Gastroesophageal sphincter (tissue), 4 donors: ENCODE data around the gene OCA2. TPM values are rescaled to one million over a fixed set of nuclear protein-coding genes. Genes with fewer than 3 reads are reported as not detected.
"Not testable (repeated sequence)": the region's sequence is repeated elsewhere in the genome, so short reads cannot be mapped to it uniquely, and the experiment has no call there.

Experiments
- ATAC-seq: fragments of 150-250 bp; one replicate; pipeline ENCODE4 v1.9.1; 2016; ENCODE audit warnings: mild to moderate bottlenecking, moderate library complexity
- H3K27ac ChIP-seq, 4 donors: fragments of 200-600 bp; sonication (generic) in 3 of 4; 1 replicate in 3 of 4; 2 replicates in 1 of 4; pipeline ENCODE4 v1.5.1; 2016 to 2019
- H3K27me3 ChIP-seq: fragments of 200-600 bp; sonication (generic); one replicate; pipeline ENCODE4 v1.5.1; 2019
- H3K36me3 ChIP-seq, 2 donors: fragments of 200-600 bp; sonication (generic); one replicate each; pipeline ENCODE4 v1.5.1; 2019; ENCODE audit warnings: control low read depth in 1 of 2
- H3K4me1 ChIP-seq, 3 donors: fragments of 200-600 bp; sonication (generic); 1 replicate in 2 of 3; 2 replicates in 1 of 3; pipeline ENCODE4 v1.5.1; 2016 to 2019; ENCODE audit warnings: control low read depth in 2 of 3
- H3K4me3 ChIP-seq, 2 donors: fragments of 200-600 bp; sonication (generic); one replicate each; pipeline ENCODE4 v1.5.1; 2019; ENCODE audit warnings: mild to moderate bottlenecking in 1 of 2, moderate library complexity in 1 of 2
- H3K9me3 ChIP-seq, 3 donors: fragments of 200-600 bp; sonication (generic); one replicate each; pipeline ENCODE4 v1.5.1; 2017 to 2019; ENCODE audit warnings: control low read depth in 2 of 3
- EP300 ChIP-seq: sonication (generic); formaldehyde crosslinking; IDR thresholded peaks from one replicate; pipeline ENCODE4 v1.6.1; 2017; ENCODE audit warnings: antibody characterized with exemption, mild to moderate bottlenecking
- POLR2A ChIP-seq, 2 donors: fragments of 450-650 bp; IDR thresholded peaks; one replicate each; pipeline ENCODE4 v1.6.1; 2017; ENCODE audit warnings: antibody characterized with exemption in 2 of 2, mild to moderate bottlenecking in 2 of 2, moderate library complexity in 1 of 2
- POLR2AphosphoS5 ChIP-seq: sonication (generic); formaldehyde crosslinking; IDR thresholded peaks from one replicate; pipeline ENCODE4 v1.6.1; 2017; ENCODE audit warnings: antibody characterized with exemption
- WGBS, 2 donors: methylation state at CpG; one replicate each; pipeline ENCODE4 v1.1.5; 2018; ENCODE audit warnings: low coverage in 1 of 2; 5-methylcytosine and 5-hydroxymethylcytosine counted together
- total RNA-seq, 4 donors: library from RNA; depleted of rRNA; stranded (reverse); fragments of >200 nt; gene quantifications; one replicate each; pipeline ENCODE4 v1.1.0, GENCODE V29; 2016
- TF ChIP-seq, protein P1 (sequence below), 4 experiments: fragments of 200-600 bp in 2 of 4; fragments of 450-650 bp in 2 of 4; sonication (generic) in 1 of 4; IDR thresholded peaks; one replicate each; pipeline ENCODE4 v1.5.1; 2017 to 2019; ENCODE audit warnings: antibody characterized with exemption in 4 of 4, mild to moderate bottlenecking in 2 of 4, moderate library complexity in 2 of 4

OCA2 gene
- total RNA-seq, 4 donors from 2014 or later, result 0.40 to 2.0 (median 1.1) TPM; not detected in 1

DNA sequence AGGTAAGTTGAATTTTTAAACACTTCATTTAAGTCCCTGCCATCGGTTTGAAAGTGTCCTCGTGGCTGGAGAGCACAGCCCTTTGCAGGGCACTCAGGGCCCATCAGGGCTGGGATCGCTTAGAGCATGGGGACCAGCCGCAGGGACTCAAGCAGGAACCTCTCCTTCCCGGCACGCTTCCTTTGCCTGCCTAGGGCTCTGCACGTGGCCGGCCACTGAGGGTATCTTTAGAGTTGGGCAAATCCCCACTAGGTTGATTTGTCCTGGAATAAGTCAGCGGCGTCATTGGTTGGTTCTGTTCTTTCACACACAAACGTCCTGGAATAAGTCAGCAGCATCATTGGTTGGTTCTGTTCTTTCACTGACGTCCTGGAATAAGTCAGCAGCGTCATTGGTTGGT, 131.6 kb downstream of the OCA2 start:
- no peak overlapping the region for H3K27ac ChIP-seq
- no peaks in the 10 kb centered on the region for H3K9me3 ChIP-seq
- TF ChIP-seq EP300 (no peak), POLR2AphosphoS5 (no peak)
- H3K4me3 ChIP-seq, result no peak overlapping the region
- ATAC-seq, result no peak
- no peaks in the 10 kb centered on the region for H3K4me1 ChIP-seq
- 56 to 72% methylated on average over 5 to 7 of the region's 13 CpGs for WGBS, 2 donors
- H3K36me3 ChIP-seq, result no peaks in the 10 kb centered on the region
- no peaks in the 10 kb centered on the region for H3K27me3 ChIP-seq

DNA sequence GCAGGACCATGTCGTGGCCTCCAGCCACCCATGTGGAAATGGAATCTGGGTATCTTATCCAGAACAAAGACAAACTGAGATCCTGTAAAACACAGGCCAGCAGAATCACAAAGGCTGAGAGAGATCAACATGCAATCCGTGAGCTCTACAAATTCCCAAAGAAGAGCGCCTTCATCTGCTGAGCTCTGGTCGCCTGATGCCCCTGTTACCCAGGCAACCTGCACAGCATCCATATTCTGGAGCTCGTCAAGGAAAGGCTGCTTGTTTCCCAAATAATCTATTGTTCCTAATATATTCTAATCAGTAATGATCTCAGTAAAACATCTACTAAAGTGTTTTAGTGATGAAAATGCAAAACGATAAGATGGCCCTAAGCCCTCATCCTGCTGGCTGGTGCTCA, 133.6 kb downstream of the OCA2 start:
- H3K4me3 ChIP-seq, result no peak overlapping the region
- H3K27ac ChIP-seq, result no peak overlapping the region
- no peaks in the 10 kb centered on the region for H3K9me3 ChIP-seq
- H3K36me3 ChIP-seq, result no peaks in the 10 kb centered on the region
- no peak for ATAC-seq
- 79 to 84% methylated on average over 6 of the region's 6 CpGs for WGBS, 2 donors
- no peak for TF ChIP-seq POLR2AphosphoS5
- TF ChIP-seq POLR2A (IDR thresholded peaks at IDR 0.05), result no peak
- no peaks in the 10 kb centered on the region for H3K4me1 ChIP-seq
- no peaks in the 10 kb centered on the region for H3K27me3 ChIP-seq

DNA sequence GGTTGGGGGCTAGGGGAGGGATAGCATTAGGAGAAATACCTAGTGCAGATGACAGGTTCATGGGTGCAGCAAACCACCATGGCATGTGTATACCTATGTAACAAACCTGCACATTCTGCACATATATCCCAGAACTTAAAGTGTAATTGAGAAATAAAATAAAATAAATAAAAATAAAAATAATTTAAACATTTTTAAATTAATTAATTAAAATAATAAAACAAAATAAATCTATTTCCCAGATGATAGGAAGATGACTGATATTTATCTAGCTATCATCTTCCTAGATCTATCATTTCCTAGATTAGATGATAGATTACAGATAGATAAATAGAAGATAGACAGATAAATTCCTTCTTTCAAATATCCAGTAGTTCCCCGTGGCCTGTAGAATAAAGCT, 137.3 kb downstream of the OCA2 start:
- ATAC-seq, result no peak
- 80 to 87% methylated on average over 1 of the region's 1 CpG for WGBS, 2 donors
- TF ChIP-seq POLR2A (IDR thresholded peaks at IDR 0.05), result no peak
- no peak for TF ChIP-seq POLR2AphosphoS5
- Histone ChIP-seq H3K27ac (no peak overlapping the region), H3K36me3 (no peaks in the 10 kb centered on the region), H3K27me3 (no peaks in the 10 kb centered on the region), H3K9me3 (no peaks in the 10 kb centered on the region), H3K4me1 (no peaks in the 10 kb centered on the region), H3K4me3 (no peak overlapping the region)

DNA sequence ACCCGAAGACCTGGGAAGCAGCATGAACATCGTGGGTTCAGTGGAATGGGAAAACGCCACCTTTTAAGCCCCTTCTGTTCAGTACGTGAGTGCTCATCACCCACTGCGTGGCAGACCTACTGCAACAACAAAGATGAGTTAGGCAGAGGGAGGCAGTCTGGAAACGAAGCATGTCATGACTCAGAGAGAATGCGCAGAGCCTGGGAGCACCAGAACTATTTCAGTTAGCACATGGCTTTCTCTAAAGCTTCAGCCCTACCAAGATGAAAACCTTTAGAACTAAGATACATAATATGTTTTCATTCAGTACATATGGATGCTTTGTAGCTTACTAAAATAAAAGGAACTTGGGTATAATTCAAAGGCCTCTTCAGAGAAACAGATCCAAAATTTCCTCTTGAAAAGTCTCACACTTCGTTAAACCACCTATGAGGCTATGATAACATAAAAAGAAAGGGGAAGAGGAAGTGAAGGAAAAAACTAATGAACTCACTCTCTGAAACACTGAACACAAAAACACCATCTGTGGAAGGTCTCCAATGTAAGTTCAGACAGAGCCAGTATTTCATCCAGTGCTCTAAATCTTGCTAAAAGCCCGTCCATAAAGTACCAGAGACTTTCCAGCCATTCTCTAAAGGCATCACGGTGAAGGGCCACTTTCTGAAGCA, 140.1 kb downstream of the OCA2 start:
- TF ChIP-seq, protein P1, sequence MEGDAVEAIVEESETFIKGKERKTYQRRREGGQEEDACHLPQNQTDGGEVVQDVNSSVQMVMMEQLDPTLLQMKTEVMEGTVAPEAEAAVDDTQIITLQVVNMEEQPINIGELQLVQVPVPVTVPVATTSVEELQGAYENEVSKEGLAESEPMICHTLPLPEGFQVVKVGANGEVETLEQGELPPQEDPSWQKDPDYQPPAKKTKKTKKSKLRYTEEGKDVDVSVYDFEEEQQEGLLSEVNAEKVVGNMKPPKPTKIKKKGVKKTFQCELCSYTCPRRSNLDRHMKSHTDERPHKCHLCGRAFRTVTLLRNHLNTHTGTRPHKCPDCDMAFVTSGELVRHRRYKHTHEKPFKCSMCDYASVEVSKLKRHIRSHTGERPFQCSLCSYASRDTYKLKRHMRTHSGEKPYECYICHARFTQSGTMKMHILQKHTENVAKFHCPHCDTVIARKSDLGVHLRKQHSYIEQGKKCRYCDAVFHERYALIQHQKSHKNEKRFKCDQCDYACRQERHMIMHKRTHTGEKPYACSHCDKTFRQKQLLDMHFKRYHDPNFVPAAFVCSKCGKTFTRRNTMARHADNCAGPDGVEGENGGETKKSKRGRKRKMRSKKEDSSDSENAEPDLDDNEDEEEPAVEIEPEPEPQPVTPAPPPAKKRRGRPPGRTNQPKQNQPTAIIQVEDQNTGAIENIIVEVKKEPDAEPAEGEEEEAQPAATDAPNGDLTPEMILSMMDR (IDR thresholded peaks at IDR 0.05), result no peak
- TF ChIP-seq POLR2AphosphoS5, result no peak
- no peak for TF ChIP-seq EP300
- no peak for TF ChIP-seq POLR2A (IDR thresholded peaks at IDR 0.05)
- whole genome bisulfite sequencing, 2 donors, result 51 to 74% methylated on average over 9 to 10 of the region's 10 CpGs
- no peak for ATAC-seq

DNA sequence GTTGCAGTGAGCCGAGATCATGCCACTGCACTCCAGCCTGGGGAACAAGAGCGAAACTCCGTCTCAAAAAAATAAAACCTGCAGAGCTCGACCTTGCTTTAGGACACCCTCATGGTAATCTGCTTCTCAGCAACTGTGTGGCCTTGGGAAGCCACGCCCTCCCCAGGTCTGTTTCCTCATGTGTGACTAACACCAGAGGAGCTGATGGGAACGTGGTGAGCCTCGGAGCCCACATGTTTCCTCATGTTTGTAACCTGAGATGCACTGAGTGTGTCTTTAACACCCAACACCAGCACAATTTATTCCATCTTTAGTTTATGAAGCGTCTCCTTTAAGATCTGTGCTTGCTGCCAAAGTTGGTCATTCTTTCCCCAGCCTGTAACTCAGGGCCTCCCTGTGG, 142.8 kb downstream of the OCA2 start:
- WGBS, 2 donors, result 47 to 59% methylated on average over 3 to 8 of the region's 8 CpGs
- Histone ChIP-seq H3K4me1 (no peaks in the 10 kb centered on the region), H3K27me3 (no peaks in the 10 kb centered on the region), H3K4me3 (no peak overlapping the region), H3K9me3 (no peaks in the 10 kb centered on the region), H3K27ac (no peak overlapping the region), H3K36me3 (no peaks in the 10 kb centered on the region)
- TF ChIP-seq POLR2AphosphoS5, result no peak
- TF ChIP-seq, protein P1 (IDR thresholded peaks at IDR 0.05), result no peak
- no peak for TF ChIP-seq POLR2A (IDR thresholded peaks at IDR 0.05)
- no peak for TF ChIP-seq EP300
- ATAC-seq, result no peak

More for the DNA sequence above, 140.1 kb downstream of the OCA2 start:
- H3K27ac ChIP-seq, result no peak overlapping the region
- H3K4me3 ChIP-seq, result no peak overlapping the region
- H3K4me1 ChIP-seq, result no peaks in the 10 kb centered on the region
- no peaks in the 10 kb centered on the region for H3K9me3 ChIP-seq
- no peaks in the 10 kb centered on the region for H3K27me3 ChIP-seq
- H3K36me3 ChIP-seq, result no peaks in the 10 kb centered on the region

DNA sequence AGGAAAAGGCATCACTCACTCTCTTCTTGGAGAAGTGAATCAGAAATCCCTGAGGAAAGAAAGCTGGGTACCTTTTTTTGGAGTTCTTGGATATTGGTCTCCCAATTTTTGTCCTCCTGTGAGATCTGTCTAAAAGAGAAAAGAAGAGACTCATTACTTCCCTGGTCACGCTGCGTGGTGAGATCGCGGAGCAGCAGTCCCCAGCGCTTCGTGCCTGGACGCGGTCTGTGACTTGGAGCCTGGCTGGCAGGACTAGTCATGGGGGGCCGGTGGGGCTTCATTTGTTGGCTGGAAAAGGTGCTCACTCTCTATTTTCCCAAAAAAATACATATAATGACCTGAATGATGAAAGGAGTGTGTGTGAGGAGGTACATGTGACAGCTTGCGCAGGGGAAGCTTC, 144.0 kb downstream of the OCA2 start:
- WGBS, 2 donors, result 95 to 96% methylated on average over 4 to 9 of the region's 10 CpGs
- no peak overlapping the region for H3K27ac ChIP-seq
- H3K4me3 ChIP-seq, result no peak overlapping the region
- H3K27me3 ChIP-seq, result no peaks in the 10 kb centered on the region
- ATAC-seq, result no peak
- TF ChIP-seq POLR2A (IDR thresholded peaks at IDR 0.05) (no peak), EP300 (no peak), POLR2AphosphoS5 (no peak)
- TF ChIP-seq, protein P1 (IDR thresholded peaks at IDR 0.05), result no peak
- no peaks in the 10 kb centered on the region for H3K9me3 ChIP-seq
- H3K36me3 ChIP-seq, result no peaks in the 10 kb centered on the region
- H3K4me1 ChIP-seq, result no peaks in the 10 kb centered on the region

DNA sequence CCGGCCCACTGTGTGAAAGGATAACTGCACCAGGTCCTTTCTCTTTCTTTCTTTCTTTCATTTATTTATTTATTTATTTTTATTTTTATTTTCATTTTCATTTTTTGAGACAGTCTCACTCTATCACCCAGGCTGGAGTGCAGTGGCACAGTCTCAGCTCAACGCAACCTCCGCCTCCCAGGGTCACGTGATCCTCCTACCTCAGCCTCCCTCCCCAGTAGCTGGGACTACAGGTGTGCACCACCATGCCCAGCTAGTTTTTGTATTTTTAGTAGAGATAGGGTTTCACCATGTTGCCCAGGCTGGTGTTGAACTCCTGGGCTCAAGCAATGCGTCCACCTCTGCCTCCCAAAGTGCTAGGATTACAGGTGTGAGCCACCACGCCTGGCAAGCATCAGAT, 146.5 kb downstream of the OCA2 start:
- H3K27me3 ChIP-seq, H3K4me3 ChIP-seq, H3K9me3 ChIP-seq, H3K27ac ChIP-seq, ATAC-seq, H3K36me3 ChIP-seq, H3K4me1 ChIP-seq: not testable (repeated sequence)
- 98 to 100% methylated on average over 1 to 5 of the region's 6 CpGs for WGBS, 2 donors
